ENCODE data around the gene PTGER4.

DNA sequence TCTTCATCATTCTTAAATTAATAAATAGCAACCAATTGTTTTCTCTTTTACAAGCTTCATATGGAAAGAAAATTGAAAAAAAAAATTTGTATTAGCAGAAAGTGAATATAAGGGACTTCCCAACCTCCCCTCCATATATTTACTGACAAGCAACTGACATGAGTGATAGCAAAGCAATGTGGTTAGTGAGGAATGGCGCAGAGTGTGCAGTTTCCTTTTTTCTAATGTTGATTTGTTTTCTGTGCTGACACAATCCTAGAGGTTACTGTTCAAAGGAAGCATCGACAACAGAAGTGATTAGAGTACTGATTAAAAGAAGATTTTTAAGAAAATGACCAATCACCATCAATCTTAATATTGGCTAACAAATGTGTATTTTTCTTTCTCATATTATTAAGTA lies 1.7 kb upstream of the PTGER4 start:
- TF ChIP-seq, protein P1, sequence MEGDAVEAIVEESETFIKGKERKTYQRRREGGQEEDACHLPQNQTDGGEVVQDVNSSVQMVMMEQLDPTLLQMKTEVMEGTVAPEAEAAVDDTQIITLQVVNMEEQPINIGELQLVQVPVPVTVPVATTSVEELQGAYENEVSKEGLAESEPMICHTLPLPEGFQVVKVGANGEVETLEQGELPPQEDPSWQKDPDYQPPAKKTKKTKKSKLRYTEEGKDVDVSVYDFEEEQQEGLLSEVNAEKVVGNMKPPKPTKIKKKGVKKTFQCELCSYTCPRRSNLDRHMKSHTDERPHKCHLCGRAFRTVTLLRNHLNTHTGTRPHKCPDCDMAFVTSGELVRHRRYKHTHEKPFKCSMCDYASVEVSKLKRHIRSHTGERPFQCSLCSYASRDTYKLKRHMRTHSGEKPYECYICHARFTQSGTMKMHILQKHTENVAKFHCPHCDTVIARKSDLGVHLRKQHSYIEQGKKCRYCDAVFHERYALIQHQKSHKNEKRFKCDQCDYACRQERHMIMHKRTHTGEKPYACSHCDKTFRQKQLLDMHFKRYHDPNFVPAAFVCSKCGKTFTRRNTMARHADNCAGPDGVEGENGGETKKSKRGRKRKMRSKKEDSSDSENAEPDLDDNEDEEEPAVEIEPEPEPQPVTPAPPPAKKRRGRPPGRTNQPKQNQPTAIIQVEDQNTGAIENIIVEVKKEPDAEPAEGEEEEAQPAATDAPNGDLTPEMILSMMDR (IDR thresholded peaks at IDR 0.05) = no peak
- no peak for TF ChIP-seq ZFX (IDR thresholded peaks at IDR 0.05; ENCODE audit: borderline replicate concordance)

All from 22Rv1 (cell line).